Activated naive CD8-positive, alpha-beta T cell treated with anti-CD3 and anti-CD28 coated beads for 36 hours (primary cell): ENCODE measurements around the gene NRXN3. TPM values are rescaled to one million over a fixed set of nuclear protein-coding genes. Genes with fewer than 3 reads are reported as not detected.
A peak's percentile ranks its signal among the peaks of the same experiment; 100 is the strongest.

Experiments used
- DNase-seq: peaks from one replicate; pipeline ENCODE4 v3.0.0; 2021
- H3K27ac Mint-ChIP-seq: one replicate; pipeline ENCODE4 v1.8.0; 2022; ENCODE audit warnings: mild to moderate bottlenecking, moderate library complexity, mixed read lengths
- H3K27me3 Mint-ChIP-seq: one replicate; pipeline ENCODE4 v1.8.0; 2022; ENCODE audit warnings: mild to moderate bottlenecking, mixed read lengths
- H3K36me3 Mint-ChIP-seq: one replicate; pipeline ENCODE4 v1.8.0; 2021; ENCODE audit warnings: mild to moderate bottlenecking, mixed read lengths
- H3K4me1 Mint-ChIP-seq: one replicate; pipeline ENCODE4 v1.8.0; 2021; ENCODE audit warnings: mixed read lengths
- H3K4me3 Mint-ChIP-seq: one replicate; pipeline ENCODE4 v1.8.0; 2022; ENCODE audit warnings: mild to moderate bottlenecking, moderate library complexity, mixed read lengths
- H3K9me3 Mint-ChIP-seq: one replicate; pipeline ENCODE4 v1.8.0; 2022; ENCODE audit warnings: mixed read lengths
- total RNA-seq, 2 experiments: library from RNA; stranded (reverse); gene quantifications; one replicate each; pipeline ENCODE4 v1.2.3, GENCODE V29; 2021

Gene NRXN3
- total RNA-seq, 2 experiments from 2014 or later, result not detected

DNA sequence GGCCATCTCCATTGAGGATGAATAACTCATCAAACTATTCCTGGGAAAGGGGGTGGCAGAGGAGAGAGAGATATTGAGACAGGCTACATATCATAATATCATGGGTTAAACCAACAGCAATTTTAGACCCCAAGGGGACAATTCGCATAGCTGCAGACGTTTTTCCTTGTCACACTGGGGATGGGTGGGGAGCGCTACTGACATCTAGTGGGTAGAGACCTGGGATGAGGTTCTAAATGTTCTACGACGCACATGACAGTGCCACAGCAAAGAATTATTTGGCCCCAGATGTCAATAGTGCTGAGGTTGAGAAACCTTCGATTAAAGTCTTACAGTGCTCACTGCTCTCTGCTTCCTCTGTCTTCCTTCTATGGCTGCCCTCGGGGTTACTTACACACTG is 425.6 kb downstream of the NRXN3 start:
- H3K4me3 Mint-ChIP-seq, result no peak overlapping the region
- no peak for DNase-seq
- H3K27me3 Mint-ChIP-seq, result peaks cover 17% of the 10 kb centered on the region
- H3K9me3 Mint-ChIP-seq, result no peaks in the 10 kb centered on the region
- peaks cover 1% of the 10 kb centered on the region for H3K4me1 Mint-ChIP-seq
- no peak overlapping the region for H3K27ac Mint-ChIP-seq
- no peaks in the 10 kb centered on the region for H3K36me3 Mint-ChIP-seq

DNA sequence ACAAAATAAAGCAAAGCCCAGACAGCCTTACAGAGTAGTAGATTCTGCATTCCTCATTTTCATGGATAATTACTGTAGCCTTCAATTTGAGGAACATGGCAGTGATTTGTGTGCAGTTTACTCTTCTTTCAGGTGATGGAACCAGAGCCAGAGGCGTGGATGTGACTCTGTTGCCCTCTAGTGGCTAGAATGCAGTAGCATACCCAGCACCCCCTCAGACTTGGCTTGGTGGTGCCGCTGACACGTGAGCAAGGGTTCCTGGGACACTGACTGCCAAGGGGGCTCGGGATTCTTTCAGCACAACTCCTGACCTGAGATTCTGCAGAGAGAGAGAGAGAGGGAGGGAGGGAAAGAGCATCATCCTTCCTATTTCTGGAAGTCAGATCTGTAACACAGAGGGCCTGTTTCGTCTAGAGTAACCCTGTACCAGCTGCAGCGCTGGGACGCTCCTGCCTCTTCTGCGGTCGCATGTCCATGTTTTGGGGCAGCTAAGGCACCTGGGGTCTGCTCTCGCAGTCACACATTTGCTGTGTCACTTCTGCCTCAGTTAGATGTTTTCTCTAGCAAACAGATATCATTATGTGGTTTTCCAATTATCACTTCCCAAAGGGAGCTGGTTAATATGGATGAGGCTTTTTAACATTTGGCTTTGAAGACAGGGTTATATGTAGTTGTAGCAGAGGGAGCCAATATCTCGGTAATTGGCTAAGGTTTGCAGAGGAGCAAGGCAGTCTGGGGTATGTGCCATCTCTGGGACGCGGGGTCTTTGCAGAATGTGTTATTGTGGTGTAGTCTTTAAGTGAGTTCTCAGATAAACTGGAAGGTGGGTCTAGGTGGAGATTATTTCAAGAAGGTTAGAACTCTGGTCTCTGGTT is 428.1 kb downstream of the NRXN3 start:
- Mint-ChIP-seq H3K27me3 (peaks cover 21% of the 10 kb centered on the region), H3K4me3 (no peak overlapping the region), H3K4me1 (peaks cover 1% of the 10 kb centered on the region), H3K36me3 (no peaks in the 10 kb centered on the region), H3K27ac (no peak overlapping the region), H3K9me3 (no peaks in the 10 kb centered on the region)
- peak; percentile 28 for DNase-seq

DNA sequence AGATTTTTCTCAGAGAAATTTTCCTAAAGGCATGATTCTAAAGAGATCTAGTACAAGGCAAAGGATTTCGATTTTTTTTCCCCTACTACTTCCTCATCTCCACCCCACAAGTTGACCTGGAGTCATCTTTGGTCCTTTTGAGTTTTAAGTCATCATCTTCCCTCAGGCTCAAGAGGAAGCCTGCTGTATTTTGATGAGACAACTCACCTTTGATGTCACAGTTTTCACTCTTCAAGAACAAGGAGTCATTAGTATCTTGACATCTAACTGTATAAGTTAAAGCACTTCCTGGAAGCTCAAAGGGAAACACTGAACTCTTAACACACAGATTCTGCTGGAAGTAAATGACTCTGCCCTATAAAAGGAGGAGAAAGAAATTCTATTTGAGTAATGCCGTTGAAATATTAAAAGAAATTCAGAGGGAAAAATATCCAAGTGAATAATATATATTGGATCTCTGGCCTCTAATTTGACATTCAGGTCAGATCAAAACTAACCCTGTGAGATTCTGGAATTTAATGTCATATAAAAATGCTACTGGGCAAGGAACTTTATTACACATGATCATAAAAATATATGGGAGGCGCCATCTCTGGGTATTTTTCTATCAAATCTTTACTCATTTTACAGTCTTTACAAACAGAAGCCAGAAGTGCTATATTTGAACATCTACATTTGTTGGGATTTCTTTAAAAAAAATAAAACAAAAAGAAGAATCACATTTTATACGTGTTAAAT is 435.0 kb downstream of the NRXN3 start:
- no peak overlapping the region for H3K4me3 Mint-ChIP-seq
- H3K27me3 Mint-ChIP-seq, result peaks cover 15% of the 10 kb centered on the region
- no peaks in the 10 kb centered on the region for H3K36me3 Mint-ChIP-seq
- H3K4me1 Mint-ChIP-seq, result no peaks in the 10 kb centered on the region
- no peaks in the 10 kb centered on the region for H3K9me3 Mint-ChIP-seq
- no peak overlapping the region for H3K27ac Mint-ChIP-seq
- DNase-seq, result no peak

DNA sequence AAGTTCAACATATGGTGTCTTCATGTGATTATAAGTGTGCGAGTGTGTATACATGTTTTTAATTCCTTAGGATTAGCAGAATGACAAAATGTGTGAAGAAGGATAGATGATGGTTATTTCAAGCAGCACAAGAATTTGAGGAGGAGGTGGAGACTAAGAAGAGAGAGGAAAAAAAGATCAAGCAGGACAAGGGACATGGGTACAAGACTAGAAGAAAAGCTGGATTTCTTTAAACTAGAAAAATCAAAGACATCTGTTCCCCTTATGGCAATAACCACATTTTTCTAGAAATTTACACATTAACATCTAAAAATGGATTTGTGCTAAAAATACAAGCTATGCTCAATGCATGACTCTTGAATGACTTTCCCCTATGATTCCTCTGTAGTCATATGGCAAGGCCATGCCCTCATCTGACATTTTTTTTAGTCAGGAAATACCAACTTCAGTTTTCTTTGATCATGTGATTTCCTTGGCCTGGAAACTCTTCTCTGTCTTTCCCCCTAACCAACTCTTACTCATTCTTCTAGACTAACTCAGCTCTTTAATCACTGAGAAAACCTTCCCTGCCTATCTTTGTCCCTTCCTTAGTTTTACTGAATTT is 435.8 kb downstream of the NRXN3 start:
- no peak for DNase-seq
- Mint-ChIP-seq H3K27me3 (peaks cover 11% of the 10 kb centered on the region), H3K4me1 (no peaks in the 10 kb centered on the region), H3K36me3 (no peaks in the 10 kb centered on the region), H3K4me3 (no peak overlapping the region), H3K9me3 (no peaks in the 10 kb centered on the region), H3K27ac (no peak overlapping the region)

DNA sequence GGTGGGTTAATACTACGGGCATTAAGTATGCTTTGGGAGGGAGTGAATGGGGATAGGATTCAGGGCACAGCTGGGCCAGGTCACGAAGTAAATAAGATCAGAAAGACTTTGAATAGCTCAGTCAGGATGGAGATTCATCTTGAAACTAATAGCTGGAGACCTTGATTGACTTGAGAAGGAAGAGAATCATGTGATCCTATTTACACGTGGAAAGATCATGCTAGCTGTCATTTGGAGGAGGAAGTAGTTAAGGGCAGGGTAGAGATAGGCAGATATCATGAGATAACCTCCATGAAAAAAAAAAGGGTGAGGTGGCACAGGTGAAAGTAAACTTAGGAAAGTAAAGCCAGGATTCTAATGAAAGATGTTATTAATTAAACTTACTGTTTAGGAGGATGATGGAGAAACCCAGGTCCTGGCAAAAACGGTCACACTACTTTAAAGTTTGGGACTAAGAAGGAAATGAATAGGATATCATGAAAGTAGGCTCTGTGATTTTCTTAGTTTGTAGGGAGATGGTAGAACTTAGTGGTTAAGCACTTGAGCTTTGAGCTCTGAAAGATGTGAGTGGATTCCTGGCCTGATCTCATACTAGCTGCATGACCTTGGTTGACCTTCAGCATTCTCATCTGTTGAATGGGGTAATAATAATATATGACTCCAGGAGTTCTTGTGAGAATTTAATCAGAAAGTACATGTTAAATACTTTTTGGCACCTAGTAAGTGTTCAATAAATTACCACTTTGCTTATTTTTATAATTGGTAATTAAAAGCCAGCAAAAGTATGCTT is 439.0 kb downstream of the NRXN3 start:
- no peaks in the 10 kb centered on the region for H3K36me3 Mint-ChIP-seq
- no peak overlapping the region for H3K4me3 Mint-ChIP-seq
- no peak for DNase-seq
- no peaks in the 10 kb centered on the region for H3K9me3 Mint-ChIP-seq
- H3K27me3 Mint-ChIP-seq, result peaks cover 12% of the 10 kb centered on the region
- H3K27ac Mint-ChIP-seq, result no peak overlapping the region
- no peaks in the 10 kb centered on the region for H3K4me1 Mint-ChIP-seq

DNA sequence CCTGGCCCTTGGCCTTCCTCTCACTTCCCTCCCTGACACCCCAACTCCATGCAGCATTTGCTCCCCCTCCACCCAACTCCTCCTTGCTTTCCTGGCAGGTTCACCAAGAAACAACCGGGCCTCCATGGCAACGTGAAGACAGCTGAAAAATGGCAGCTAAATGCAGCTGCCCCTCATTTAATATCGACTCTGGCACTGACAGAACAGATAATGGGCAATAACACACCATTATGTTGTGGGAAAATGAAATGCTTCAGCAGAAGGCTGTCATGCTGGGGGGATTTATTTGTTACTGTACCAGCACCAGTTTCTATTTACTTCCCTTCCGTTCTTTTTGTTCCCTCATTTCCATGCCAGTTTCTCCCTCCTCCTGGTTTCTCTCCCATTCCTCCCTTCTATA is 440.8 kb downstream of the NRXN3 start:
- H3K9me3 Mint-ChIP-seq, result no peaks in the 10 kb centered on the region
- no peaks in the 10 kb centered on the region for H3K36me3 Mint-ChIP-seq
- H3K4me1 Mint-ChIP-seq, result no peaks in the 10 kb centered on the region
- no peak overlapping the region for H3K27ac Mint-ChIP-seq
- no peak overlapping the region for H3K4me3 Mint-ChIP-seq
- peaks cover 16% of the 10 kb centered on the region for H3K27me3 Mint-ChIP-seq
- DNase-seq, result no peak

DNA sequence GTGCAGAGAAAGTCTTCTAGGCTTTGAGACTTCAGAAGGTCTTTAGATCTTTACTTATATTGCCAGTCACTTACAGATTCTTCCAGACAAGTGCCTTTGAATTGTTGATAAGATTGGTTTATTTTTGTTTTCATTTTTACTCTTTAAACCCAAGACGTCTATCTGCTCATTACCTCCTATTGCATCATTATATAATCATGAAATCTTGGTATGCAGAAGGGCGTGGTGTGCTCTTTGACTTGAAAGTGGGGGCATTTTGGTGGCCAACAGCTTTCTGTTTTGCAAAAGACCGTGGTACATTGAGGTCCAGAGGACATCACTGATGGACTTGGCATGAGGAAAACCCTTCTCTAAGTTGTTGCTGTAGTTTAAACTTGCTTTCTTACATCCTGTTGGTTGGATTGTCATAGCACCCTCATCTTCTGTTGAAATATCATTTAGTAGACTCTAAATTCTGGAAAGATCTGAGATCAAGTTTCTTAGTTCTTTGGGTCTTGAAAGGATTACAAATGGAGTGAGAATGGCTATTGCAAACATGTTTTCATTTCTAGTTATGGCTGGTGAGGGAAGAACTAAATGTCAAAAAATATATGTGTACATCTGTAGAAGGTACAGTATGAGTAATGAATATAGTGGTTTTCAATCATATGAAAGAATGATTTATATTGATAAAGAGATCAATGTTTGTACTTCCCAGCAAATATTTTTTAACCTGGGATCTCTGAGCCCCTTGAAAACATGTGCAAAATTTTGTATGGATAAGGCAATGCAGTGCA is 441.8 kb downstream of the NRXN3 start:
- Mint-ChIP-seq H3K4me1 (no peaks in the 10 kb centered on the region), H3K9me3 (no peaks in the 10 kb centered on the region)

DNA sequence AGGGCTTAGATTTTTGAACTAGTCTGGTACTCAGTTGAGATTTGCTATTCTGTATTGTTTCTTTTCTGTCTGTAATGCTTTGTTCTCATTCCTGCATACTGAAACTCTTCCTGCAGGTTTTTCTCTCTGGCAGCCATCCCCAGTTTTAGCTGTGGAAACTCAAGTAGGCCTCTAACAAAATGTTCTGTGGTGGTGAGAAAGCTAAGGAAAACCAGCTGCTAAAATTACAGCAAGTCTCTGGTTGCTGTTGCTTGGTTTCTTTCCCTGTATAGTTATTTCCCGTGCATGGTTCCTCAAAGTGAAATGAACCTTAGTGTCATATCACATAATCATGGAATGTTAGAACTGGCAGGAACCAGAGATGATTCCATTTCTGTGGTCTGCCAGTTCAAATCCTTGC is 442.5 kb downstream of the NRXN3 start:
- Mint-ChIP-seq H3K4me3 (no peak overlapping the region), H3K4me1 (no peaks in the 10 kb centered on the region), H3K27ac (no peak overlapping the region), H3K9me3 (no peaks in the 10 kb centered on the region), H3K36me3 (no peaks in the 10 kb centered on the region), H3K27me3 (peaks cover 20% of the 10 kb centered on the region)
- DNase-seq, result no peak

More for the DNA sequence above, 441.8 kb downstream of the NRXN3 start:
- Mint-ChIP-seq H3K27me3 (peaks cover 20% of the 10 kb centered on the region), H3K4me3 (no peak overlapping the region), H3K27ac (no peak overlapping the region), H3K36me3 (no peaks in the 10 kb centered on the region)
- no peak for DNase-seq

DNA sequence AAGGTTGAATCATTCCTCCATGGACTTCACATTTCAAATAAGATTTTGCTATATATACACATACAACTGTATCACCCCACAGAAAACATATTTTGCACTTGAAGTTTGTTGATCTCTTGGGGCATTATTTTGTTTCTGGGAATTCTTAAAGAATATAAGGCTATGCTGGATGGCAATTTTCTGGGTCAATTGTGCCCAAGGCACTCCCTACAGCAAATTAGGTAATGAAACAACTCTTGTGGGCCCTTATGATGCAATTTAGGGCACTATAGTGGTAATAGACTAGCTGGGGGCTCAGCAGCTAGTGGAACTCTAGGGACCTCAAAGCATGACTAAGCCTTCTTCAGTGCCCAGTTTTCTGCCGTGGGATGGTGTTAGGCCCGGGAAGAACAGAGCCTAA is 444.4 kb downstream of the NRXN3 start:
- Mint-ChIP-seq H3K27me3 (peaks cover 13% of the 10 kb centered on the region), H3K9me3 (no peaks in the 10 kb centered on the region)

DNA sequence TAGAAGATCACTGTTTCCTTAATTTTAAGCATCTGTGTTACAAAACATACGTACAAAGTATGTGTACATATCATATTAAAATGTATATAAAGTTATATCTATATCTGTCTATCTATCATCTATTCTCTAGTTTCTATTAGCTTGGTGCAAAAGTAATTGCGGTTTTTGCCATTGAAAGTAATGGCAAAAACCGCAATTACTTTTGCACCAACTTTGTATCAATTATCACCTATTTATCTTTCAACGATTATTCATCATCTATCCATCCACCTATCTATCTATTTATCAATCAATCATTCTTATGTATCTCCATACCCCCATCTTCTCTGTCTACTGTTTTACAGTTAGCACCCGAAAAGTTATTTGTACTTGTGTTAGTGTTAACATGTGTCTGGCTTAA is 447.6 kb downstream of the NRXN3 start:
- Mint-ChIP-seq H3K36me3 (no peaks in the 10 kb centered on the region), H3K4me3 (no peak overlapping the region), H3K9me3 (no peaks in the 10 kb centered on the region), H3K27me3 (peaks cover 14% of the 10 kb centered on the region), H3K27ac (no peak overlapping the region), H3K4me1 (no peaks in the 10 kb centered on the region)
- DNase-seq, result no peak

More for the DNA sequence above, 444.4 kb downstream of the NRXN3 start:
- H3K36me3 Mint-ChIP-seq, result no peaks in the 10 kb centered on the region
- no peak for DNase-seq
- H3K4me1 Mint-ChIP-seq, result no peaks in the 10 kb centered on the region
- no peak overlapping the region for H3K4me3 Mint-ChIP-seq
- H3K27ac Mint-ChIP-seq, result no peak overlapping the region

DNA sequence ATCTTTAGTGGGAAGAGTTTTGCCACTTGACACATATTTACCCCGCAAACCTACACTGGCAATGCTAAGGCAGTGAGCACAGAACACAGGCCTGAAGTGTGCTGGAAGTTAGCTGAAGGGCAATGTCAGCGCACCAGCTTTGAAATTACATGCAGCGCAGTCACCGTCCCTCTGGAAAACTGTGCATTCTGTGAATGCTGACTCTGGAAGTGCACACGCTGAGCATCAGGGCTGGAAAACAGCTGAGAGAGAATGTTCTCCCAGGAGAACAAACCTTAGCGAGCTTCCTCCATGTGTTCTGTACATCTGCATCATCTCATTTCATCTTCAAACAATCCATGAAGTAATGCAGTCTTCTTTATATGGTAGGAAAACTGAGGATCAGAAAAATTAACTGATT is 448.2 kb downstream of the NRXN3 start:
- Mint-ChIP-seq H3K27me3 (peaks cover 15% of the 10 kb centered on the region), H3K9me3 (no peaks in the 10 kb centered on the region), H3K4me3 (no peak overlapping the region), H3K36me3 (no peaks in the 10 kb centered on the region), H3K4me1 (no peaks in the 10 kb centered on the region), H3K27ac (no peak overlapping the region)
- no peak for DNase-seq

DNA sequence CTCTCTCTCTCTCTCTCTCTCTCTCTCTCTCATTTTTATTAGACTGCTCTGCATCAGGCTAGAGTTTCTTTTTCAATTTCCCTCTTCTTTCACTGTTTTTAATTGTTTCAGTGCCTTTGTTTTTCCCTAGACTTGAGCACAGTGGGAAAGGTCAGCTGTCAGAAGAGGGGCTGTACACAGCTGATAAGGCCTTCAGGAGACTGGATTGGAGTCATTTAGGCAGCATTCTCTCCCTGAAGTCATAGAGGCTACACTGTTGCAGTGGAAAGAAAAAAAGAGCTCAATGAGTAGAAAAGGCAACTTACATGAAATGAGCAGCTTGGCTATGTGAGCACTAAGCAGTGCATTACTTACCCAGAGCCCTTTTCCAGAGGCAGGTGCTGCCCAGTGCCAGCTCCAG is 456.9 kb downstream of the NRXN3 start:
- no peak for DNase-seq
- H3K4me3 Mint-ChIP-seq, result no peak overlapping the region

DNA sequence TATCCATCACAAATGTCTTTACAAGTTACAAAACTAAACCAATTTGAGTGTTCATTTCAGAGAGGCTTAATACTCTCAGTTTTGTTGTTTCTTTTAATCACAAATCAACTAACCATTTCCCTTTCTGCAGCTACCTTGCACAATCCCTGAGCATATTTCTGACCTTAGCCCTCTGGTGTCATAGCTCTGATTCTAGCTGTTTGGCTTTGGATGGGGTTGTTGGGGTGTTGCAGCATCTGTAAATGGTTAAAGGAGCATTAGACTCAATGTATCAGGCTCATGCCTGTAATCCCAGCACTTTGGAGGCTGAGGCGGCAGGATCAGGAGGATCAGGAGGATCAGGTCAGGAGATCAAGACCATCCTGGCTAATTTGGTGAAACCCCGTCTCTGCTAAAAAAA is 461.4 kb downstream of the NRXN3 start:
- no peak for DNase-seq
- Mint-ChIP-seq H3K36me3 (no peaks in the 10 kb centered on the region), H3K27me3 (peaks cover 6% of the 10 kb centered on the region)

More for the DNA sequence above, 456.9 kb downstream of the NRXN3 start:
- Mint-ChIP-seq H3K27me3 (peaks cover 10% of the 10 kb centered on the region), H3K27ac (no peak overlapping the region), H3K4me1 (no peaks in the 10 kb centered on the region), H3K9me3 (no peaks in the 10 kb centered on the region), H3K36me3 (no peaks in the 10 kb centered on the region)

DNA sequence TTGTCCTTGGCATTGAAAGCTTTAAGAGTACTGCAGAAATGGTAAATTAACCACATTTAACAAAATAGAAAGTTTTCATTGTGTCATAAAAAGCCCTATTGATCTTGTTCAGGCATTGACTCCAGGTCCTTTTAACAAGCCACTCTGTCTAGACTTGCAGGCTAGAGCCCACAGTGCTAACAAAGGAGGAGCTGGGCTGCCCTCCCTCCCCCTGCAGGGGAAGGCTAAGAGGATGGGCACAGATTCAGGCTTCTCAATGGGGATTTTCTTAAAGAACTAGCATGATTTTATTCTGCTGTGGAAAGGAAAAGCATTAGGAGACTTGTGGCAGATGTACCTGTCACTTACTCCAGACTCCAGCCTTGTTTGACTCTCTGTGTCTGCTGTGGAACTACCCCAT is 463.6 kb downstream of the NRXN3 start:
- no peaks in the 10 kb centered on the region for H3K9me3 Mint-ChIP-seq
- H3K27ac Mint-ChIP-seq, result no peak overlapping the region
- H3K4me1 Mint-ChIP-seq, result no peaks in the 10 kb centered on the region
- peaks cover 7% of the 10 kb centered on the region for H3K27me3 Mint-ChIP-seq
- H3K36me3 Mint-ChIP-seq, result no peaks in the 10 kb centered on the region
- no peak for DNase-seq
- H3K4me3 Mint-ChIP-seq, result no peak overlapping the region

More for the DNA sequence above, 461.4 kb downstream of the NRXN3 start:
- Mint-ChIP-seq H3K27ac (no peak overlapping the region), H3K4me1 (no peaks in the 10 kb centered on the region), H3K4me3 (no peak overlapping the region), H3K9me3 (no peaks in the 10 kb centered on the region)
